ENCODE data around the gene ICAM2.

Gene ICAM2

DNA sequence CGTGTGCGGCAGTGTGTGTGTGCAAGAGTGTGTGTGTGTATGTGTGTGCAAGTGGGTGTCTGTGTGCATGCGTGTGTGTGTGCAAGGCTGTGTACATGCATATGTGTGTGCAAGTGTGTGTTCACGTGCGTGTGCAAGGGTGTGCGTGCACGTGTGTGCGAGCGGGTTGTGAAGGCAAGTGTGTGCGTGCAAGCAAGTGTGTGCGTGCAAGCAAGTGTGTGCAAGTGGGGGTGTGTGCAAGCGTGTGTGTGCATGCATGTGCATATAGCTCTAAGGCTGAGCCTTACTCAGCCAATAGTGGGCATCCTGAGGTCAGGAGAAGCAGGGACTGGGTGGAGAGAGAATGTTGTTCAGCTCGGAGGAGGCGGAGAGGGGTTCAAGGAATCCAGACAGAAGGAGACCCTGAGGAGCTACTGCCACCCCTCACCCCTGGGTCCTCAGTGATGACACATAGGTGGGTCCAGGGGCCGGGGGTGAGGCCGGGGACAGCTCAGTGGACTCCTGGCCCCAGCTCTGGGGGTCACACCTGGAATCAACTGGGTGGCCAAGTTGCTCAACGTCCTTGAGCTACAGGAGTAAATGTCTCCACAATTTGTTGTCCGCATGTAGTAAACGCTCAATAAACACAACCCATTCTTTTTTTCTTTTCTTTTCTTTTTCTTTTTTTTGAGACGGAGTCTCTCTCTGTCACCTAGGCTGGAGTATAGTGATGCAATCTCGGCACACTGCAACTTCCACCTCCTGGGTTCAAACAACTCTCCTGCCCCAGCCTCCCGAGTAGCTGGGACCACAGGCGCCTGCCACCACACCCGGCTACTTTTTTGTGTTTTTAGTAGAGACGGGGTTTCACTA lies 20.5 kb downstream of the ICAM2 start:
- H3K36me3 Mint-ChIP-seq (ENCODE audit: low read depth): peaks cover 2% of the 10 kb centered on the region
- no peaks in the 10 kb centered on the region for H3K9me3 Mint-ChIP-seq
- H3K4me3 Mint-ChIP-seq: peak overlapping the region; percentile 28
- H3K4me1 Mint-ChIP-seq (ENCODE audit: low read depth): peaks cover 25% of the 10 kb centered on the region
- peaks cover 11% of the 10 kb centered on the region for H3K27me3 Mint-ChIP-seq (ENCODE audit: low read depth)
- no peak overlapping the region for H3K27ac Mint-ChIP-seq

DNA sequence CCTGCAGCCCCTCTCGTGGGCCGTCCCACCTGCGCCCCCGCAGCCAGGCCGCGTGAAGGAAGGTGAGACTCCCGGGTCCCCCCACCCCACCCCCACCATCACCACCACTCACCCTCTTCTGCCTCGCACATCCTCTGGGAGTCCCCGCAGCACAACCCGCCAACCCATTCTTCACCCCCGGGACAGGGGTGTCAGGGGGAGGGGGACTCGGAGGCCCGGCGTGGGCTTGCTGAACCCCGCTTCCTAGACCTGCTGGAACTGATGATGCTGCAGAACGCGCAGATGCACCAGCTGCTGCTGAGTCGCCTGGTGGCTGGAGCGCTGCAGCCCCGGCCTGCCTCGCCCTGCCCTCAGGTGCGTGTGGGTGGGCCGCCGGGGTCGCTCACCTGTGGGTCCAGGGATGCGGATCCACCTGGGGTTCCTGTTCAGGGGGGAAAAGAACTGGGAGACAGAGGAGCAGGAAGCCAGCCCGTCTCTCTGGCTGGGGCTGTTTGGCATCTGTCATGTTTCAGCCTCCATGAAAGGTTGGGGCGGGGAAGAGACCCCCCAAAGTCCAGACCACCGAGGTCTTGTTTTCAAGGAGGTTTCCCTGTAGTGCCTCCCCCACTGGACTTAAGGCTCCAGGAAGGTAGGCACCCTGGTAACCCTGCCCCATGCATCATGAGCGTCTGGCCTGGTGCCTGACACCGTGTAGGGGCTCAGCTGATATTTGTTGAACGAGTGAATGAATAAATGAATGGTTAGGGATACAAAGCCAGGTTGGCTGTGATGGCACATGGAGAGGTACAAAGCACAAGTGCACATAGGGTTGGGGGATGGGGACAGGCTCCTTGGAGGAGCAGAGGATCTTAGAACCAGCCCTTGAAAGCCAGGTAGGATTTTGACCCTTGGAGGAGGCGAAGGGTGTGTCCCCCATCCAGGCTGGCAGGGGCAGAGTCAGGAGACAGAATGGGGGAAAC lies 21.4 kb downstream of the ICAM2 start:
- Mint-ChIP-seq H3K36me3 (ENCODE audit: low read depth) (peaks cover 2% of the 10 kb centered on the region), H3K4me3 (peak overlapping the region; percentile 80), H3K4me1 (ENCODE audit: low read depth) (peaks cover 28% of the 10 kb centered on the region), H3K9me3 (no peaks in the 10 kb centered on the region), H3K27ac (no peak overlapping the region), H3K27me3 (ENCODE audit: low read depth) (peaks cover 11% of the 10 kb centered on the region)

DNA sequence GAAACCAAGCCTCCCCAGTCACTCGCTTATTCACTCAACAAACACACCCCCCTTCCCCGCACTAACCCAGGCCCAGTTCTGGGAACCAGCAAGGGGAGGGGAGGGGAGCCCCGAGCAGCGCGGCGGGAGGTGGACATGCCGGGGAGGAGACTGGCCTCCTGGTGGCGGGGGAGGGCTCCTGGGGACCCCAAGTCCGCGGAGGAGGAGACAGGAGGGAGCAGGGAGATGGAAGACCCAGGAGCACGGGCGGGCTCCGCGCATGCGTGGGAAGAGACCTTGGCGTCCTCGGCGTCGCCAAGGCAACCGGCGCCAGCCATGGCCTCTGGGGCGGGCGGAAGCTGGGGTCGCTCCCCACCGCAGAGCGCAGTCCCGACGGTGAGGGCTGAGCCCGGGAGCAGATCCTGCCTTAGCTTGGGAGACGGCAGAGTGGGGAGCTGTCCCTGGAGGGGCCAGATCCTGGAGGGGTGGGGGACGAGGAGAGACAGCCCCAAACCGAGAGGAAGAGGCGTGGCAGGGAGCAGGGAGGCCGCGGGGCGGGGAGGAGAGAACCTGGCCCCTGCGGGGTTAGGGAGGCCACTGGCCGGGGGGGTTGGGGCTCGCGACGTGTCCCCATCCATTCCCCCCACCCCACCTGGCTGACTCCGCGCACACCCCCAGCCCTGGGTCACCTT lies 22.2 kb downstream of the ICAM2 start, which contains the start of gene PRR29:
PRR29 (plus strand) TSS at position 302 of the 671 bp plus-strand sequence; CDS start at position 316, 14 bp downstream.
- H3K4me3 Mint-ChIP-seq: peak within 1 kb of the TSS; percentile 86
- H3K4me1 Mint-ChIP-seq (ENCODE audit: low read depth): peaks cover 34% of the 10 kb centered on the region
- H3K36me3 Mint-ChIP-seq (ENCODE audit: low read depth): peaks cover 2% of the 10 kb centered on the region
- H3K27ac Mint-ChIP-seq: peak within 1 kb of the TSS; percentile 68
- H3K9me3 Mint-ChIP-seq: no peaks in the 10 kb centered on the region
- peaks cover 11% of the 10 kb centered on the region for H3K27me3 Mint-ChIP-seq (ENCODE audit: low read depth)

DNA sequence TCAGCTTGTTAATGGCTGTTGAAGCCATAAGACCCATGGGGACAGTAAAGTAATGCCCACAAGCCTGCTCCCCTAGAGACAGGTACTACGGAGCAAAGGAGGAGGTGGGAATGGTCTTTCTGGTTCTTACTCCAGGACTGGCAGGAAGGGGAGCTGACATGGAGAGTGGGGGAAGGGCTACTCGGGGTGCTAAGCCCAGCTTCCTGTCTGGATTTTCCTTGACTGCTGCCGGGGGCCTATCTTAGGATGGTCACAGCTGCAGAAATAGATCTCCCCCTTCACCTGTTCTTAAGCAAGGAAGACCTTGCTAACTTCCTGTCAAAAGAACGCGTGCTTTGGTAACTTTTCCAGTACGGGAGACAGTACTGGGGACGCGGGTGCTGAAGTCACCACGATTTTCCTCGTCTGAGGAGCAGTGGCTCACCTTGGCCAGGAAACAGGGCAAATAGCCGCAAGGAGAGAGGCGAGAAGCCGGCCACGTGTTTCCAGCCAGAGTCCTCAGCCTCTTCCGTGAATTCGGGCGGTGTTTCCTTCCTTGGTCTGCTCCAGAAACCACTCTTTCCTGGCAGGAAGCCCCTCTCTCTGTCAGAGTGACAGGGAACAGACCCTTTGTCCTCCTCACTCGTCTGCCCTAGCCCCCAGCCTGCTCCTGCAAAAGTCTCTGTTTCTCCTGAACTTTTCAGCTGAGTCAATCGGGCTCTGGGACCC lies 22.9 kb downstream of the ICAM2 start:
- Mint-ChIP-seq H3K9me3 (no peaks in the 10 kb centered on the region), H3K4me3 (peak overlapping the region; percentile 86), H3K4me1 (ENCODE audit: low read depth) (peaks cover 37% of the 10 kb centered on the region), H3K27me3 (ENCODE audit: low read depth) (peaks cover 15% of the 10 kb centered on the region), H3K27ac (peak overlapping the region; percentile 68), H3K36me3 (ENCODE audit: low read depth) (no peaks in the 10 kb centered on the region)

DNA sequence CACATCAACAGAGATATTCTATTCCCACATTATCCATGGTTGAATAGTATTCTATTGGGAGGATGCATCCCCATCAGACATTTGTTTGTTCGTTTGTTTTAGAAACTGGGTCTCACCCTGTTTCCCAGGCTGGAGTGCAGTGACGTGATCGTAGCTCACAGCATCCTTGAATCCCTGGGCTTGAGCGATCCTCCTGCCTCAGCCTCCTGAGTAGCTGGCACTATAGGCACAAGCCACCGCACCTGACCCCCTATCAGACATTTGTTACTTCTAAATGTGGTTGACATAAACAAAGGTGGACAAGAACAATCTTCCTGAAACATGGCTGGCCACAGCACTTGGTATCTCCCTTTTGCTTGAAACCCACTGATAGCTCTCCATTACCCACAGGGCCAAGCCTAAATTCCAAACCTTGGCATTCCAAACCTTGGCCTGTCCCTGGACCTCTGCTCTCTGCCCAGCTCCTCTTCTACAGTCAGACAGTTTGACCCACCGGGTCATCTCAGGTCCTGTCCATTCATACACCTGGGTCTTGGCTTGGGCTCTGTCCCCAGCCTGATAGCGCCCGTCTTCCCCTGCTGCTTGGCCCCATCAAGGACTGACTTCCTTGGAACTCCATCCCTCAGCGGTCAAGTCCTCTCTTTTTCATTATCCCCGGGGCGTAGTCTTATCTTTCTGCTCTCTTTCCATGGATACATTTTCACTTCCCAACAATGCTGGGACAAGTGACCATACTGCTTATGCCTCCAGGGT lies 23.8 kb downstream of the ICAM2 start:
- peaks cover 40% of the 10 kb centered on the region for H3K4me1 Mint-ChIP-seq (ENCODE audit: low read depth)
- H3K36me3 Mint-ChIP-seq (ENCODE audit: low read depth): no peaks in the 10 kb centered on the region
- no peaks in the 10 kb centered on the region for H3K9me3 Mint-ChIP-seq
- peaks cover 22% of the 10 kb centered on the region for H3K27me3 Mint-ChIP-seq (ENCODE audit: low read depth)
- no peak overlapping the region for H3K27ac Mint-ChIP-seq
- H3K4me3 Mint-ChIP-seq: no peak overlapping the region

DNA sequence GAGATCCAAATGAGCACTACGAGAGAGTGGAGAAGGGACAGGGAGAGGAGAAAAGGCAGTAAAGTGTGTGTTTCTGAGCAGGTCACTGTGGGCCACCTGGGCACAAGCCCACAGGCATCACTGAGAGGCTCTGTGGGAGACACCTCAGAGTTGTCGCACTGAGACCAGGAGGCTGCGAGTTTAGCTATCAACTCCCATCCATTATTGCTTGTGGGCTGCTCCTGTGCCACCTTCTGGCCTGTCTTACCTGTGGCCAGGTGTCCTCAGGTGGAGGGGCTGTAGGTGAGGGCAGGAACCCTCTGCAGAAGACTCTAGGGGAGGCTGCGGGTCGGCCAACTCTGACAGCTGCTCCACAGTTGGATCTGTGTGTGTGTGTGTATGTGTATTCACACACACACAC lies 24.8 kb downstream of the ICAM2 start:
- Mint-ChIP-seq H3K4me1 (ENCODE audit: low read depth) (peaks cover 46% of the 10 kb centered on the region), H3K27ac (no peak overlapping the region), H3K27me3 (ENCODE audit: low read depth) (peaks cover 25% of the 10 kb centered on the region), H3K36me3 (ENCODE audit: low read depth) (no peaks in the 10 kb centered on the region), H3K9me3 (no peaks in the 10 kb centered on the region), H3K4me3 (peak overlapping the region; percentile 8)

DNA sequence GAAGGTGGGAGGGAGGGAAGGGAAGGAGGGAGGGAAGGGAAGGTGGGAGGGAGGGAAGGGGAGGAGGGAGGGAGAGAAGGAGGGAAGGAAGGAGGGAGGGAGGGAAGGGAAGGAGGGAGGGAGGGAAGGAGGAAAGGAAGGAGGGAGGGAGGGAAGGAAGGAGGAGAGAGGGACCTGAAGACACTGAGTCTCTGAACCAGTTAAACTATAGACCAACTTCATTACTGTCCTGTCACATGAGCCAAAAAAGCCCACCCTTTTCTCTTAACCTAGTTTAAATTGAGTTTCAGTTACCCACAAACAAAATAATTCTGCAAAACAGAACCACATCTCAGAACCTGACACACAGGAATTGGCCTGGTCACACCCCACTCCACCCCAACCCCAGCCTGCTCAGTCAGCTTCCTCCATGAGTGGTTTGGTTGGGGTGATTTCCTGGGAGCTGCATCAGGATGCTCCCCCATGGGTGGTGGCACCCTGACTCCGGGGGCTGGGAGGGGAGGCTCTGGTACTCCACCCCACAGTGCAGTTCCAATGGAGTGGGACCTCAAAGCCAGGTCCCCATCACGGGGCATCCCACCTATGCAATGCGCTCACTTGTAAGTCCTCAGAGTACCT lies 27.0 kb downstream of the ICAM2 start:
- Mint-ChIP-seq H3K27ac (peak overlapping the region; percentile 52), H3K4me3 (peak overlapping the region; percentile 51), H3K36me3 (ENCODE audit: low read depth) (no peaks in the 10 kb centered on the region), H3K9me3 (no peaks in the 10 kb centered on the region), H3K27me3 (ENCODE audit: low read depth) (peaks cover 25% of the 10 kb centered on the region), H3K4me1 (ENCODE audit: low read depth) (peaks cover 43% of the 10 kb centered on the region)

DNA sequence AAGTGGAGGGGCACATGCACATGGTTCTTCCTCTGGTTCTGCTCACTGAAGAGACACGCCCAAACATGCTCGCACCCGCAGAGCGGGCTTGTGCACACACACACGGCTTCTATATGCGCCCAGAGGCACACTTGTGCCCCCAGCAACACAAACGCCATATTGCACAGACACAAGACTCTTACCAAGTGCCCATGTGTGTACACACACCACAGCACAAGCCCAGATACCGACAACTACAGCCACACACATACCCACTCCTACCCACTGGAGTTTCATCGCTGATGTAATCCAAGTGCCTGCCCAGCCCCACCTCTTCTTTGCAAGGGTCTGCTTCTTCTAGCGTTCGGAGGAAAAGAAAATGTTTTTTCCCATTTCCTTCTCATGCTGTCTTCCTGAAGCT lies 28.8 kb downstream of the ICAM2 start:
- no peaks in the 10 kb centered on the region for H3K36me3 Mint-ChIP-seq (ENCODE audit: low read depth)
- H3K4me3 Mint-ChIP-seq: no peak overlapping the region
- H3K9me3 Mint-ChIP-seq: no peaks in the 10 kb centered on the region
- H3K27me3 Mint-ChIP-seq (ENCODE audit: low read depth): peaks cover 20% of the 10 kb centered on the region
- peaks cover 32% of the 10 kb centered on the region for H3K4me1 Mint-ChIP-seq (ENCODE audit: low read depth)
- H3K27ac Mint-ChIP-seq: no peak overlapping the region

DNA sequence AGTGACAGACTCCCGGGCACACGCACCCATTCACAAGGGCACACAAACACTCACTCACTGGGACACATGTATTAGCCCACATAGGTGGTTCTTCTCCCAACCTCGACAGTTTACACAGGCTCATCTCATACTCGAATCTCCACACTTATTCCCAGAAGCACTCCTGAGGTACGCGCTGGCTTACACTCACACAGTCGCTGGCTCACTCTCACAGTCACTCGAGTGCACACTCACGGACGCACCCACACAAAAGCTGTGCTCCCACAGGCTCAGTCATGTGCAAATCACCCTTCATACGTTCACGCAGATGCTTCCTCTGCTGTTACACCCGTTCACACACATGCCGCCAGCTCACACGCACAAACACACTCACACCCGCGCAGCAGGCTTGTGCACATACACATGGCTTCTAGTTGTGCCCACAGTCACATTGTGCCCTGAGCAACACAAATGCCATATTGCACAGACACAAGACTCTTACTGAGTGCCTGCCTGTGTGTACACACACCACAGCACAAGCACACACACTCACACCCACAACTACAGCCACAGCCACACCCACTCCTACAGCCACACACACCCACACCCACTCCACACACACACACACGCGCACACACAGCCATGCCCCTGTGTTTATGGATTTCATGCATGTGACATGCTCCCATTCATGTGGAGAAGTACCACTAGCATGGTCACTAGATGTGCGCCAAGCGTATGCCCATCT lies 30.6 kb downstream of the ICAM2 start:
- H3K4me3 Mint-ChIP-seq: peak overlapping the region; percentile 38
- no peaks in the 10 kb centered on the region for H3K9me3 Mint-ChIP-seq
- H3K4me1 Mint-ChIP-seq (ENCODE audit: low read depth): peaks cover 40% of the 10 kb centered on the region
- no peaks in the 10 kb centered on the region for H3K36me3 Mint-ChIP-seq (ENCODE audit: low read depth)
- H3K27me3 Mint-ChIP-seq (ENCODE audit: low read depth): peaks cover 14% of the 10 kb centered on the region
- H3K27ac Mint-ChIP-seq: peak overlapping the region; percentile 43

DNA sequence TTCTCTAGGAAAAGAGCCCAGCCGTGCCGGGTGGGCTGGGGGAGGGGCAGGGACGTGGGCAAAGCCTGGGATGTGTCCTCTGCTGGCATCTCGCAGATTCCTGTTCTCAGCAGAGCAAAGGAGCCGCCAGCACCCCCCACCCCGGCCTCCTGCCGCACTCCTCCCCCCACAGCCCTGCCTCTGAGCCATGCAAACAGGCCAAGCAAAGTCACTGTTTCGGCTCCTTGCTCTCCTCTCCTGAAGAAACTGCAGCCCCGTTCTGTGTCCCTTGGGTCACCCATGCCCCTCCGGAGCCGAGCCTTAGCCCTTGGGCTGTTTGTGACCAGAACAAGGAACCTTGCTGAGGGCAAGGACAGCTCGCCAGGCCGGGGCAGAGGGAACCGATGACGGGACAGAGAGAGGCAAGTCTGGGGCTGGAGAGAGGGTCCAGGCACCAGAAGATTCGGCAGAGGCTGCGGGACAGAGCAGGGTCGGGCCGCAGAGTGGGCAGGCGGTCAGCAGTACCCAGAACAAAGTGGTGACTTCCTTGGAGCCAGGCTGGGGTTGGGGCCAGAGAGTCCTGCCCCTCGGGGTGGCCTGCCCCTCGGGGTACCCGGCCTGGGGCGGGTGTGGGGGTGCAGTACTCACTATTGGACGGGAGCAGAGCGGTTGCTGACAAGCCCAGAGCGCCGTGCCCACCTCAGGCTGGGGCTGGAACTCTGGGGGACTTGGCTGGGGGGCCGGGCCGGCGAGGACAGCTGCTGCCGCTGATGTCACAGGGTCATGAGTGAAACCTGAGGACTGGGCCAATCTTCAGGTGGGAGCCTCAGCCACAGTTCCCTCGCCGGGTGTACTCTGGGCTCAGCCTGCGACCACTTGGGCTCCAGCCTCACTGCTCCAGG lies 31.5 kb downstream of the ICAM2 start:
- H3K9me3 Mint-ChIP-seq: no peaks in the 10 kb centered on the region
- peaks cover 14% of the 10 kb centered on the region for H3K27me3 Mint-ChIP-seq (ENCODE audit: low read depth)
- peaks cover 40% of the 10 kb centered on the region for H3K4me1 Mint-ChIP-seq (ENCODE audit: low read depth)
- H3K36me3 Mint-ChIP-seq (ENCODE audit: low read depth): no peaks in the 10 kb centered on the region
- no peak overlapping the region for H3K4me3 Mint-ChIP-seq
- no peak overlapping the region for H3K27ac Mint-ChIP-seq

DNA sequence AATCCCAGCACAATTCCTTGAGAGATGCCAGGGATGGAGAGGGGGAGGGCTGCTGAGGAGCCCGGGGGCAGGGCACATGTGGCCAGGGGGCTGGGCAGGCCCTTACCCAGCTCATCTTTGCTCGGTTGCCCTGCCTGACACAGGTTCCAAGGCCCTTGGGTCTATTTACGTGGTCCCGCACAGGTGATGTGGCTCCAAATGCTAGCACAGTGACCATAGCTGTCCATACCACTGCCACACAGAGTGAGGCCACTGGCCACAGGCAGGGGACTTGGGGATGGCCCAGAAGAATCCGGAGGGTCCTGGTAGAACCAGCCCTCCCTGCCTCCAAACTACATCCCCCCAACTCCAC lies 32.3 kb downstream of the ICAM2 start:
- Mint-ChIP-seq H3K27me3 (ENCODE audit: low read depth) (peaks cover 14% of the 10 kb centered on the region), H3K27ac (no peak overlapping the region), H3K4me1 (ENCODE audit: low read depth) (peaks cover 34% of the 10 kb centered on the region), H3K4me3 (no peak overlapping the region), H3K36me3 (ENCODE audit: low read depth) (no peaks in the 10 kb centered on the region), H3K9me3 (no peaks in the 10 kb centered on the region)

Measured in T-helper 1 cell treated with Interleukin-12 subunit alpha and Interleukin-12 subunit beta and Interleukin-4 antibody, amounts not matched to agents 30 μg/mL and 1 μg/mL, for 36 hours (primary cell).